GM19395 (cell line): Measurements from ENCODE around the gene CDH4.
"Not testable (repeated sequence)": the region's sequence is repeated elsewhere in the genome, so short reads cannot be mapped to it uniquely, and the experiment has no call there.

Experiments
- ATAC-seq: cut with Tn5 transposase; IDR thresholded peaks from one replicate; pipeline ENCODE4 v1.9.1; 2021; ENCODE audit warnings: mild to moderate bottlenecking, moderate library complexity; ENCODE audit not compliant: unreplicated experiment

Gene CDH4

DNA sequence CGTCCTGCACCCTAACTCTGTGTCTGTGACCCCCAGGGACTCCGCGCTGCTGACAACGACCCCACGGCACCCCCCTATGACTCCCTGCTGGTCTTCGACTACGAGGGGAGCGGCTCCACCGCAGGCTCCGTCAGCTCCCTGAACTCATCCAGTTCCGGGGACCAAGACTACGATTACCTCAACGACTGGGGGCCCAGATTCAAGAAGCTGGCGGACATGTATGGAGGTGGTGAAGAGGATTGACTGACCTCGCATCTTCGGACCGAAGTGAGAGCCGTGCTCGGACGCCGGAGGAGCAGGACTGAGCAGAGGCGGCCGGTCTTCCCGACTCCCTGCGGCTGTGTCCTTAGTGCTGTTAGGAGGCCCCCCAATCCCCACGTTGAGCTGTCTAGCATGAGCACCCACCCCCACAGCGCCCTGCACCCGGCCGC, 684.7 kb downstream of the CDH4 start:
- ATAC-seq = no peak

GRCh38 chr20:61937146-61937962, 685.3 kb downstream of the CDH4 start:
- ATAC-seq = no peak

- no peak for ATAC-seq
Observed at GRCh38 chr20:61937963-61938838, 686.1 kb downstream of the CDH4 start.

GRCh38 chr20:61938839-61939690, 687.0 kb downstream of the CDH4 start:
- no peak for ATAC-seq

DNA sequence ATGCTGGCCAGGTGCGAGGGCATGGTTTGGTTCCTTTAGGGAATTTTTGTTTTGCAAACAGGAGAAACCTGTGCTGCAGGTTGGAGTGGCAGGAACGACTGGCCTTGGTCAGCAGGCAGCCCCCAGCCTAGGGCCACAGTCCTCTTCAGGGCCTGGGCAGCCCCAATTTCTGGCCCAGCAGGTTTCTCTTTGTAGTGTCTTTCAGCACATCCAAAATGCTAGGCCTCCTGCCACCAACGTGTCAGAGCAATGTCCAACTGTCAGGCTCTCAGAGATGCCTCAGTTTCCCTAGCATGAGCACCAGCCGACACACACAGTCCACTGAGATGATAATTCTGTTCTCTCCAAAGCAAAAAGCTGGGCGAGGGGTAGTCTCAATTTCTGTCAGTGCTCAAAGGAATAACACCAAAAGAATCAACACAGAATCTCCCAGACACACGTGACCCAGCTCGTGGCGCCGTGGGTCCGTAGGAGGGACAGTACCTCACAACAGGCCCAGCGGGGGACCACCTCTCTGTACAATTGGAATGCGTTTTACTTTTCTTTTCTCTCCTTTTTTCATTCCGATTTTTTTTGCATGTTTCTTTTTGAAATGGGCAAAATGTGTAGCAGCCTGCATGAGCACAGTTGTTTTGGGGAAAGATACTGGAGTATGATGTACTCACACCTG, 687.8 kb downstream of the CDH4 start:
- no peak for ATAC-seq

- no peak for ATAC-seq
Observed at GRCh38 chr20:61940491-61940890, 688.4 kb downstream of the CDH4 start.

DNA sequence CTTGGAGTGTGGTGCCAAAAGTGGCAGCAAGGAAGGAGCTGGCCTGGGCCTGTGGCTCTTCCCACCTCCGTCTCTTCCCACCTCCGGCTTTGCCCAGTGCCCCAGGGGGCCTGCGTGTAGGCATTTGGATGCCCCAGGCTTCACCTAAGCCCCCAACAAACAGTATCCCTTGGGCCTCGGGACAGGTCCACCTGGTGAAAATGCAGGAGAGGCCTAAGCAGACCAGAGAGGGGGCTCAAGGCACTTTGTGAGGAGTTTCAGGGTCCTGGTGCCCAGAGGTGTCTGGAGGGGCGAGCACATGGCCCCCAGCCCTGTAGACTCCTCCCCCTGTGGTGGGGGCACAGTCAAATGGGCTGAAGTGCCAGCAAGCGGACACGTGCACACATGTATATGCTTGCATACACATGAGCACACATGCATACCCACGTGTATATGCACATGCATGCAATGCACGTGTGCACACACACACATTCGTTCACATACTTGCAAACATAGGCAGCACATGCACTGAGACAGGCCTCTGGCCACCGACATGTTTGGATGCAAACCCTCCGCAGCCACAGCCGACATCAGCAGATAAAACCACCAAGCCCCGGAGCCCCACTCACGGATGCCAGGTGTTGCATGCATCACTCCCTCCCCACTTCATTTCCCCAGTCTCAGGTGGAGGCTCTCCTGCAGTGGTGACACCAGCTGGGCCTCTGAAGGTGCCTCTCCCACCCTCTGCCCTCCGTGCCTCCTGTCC, 689.1 kb downstream of the CDH4 start:
- ATAC-seq = no peak

GRCh38 chr20:61941721-61942405, 689.8 kb downstream of the CDH4 start:
- ATAC-seq = no peak

GRCh38 chr20:61942526-61942925, 690.5 kb downstream of the CDH4 start:
- no peak for ATAC-seq

DNA sequence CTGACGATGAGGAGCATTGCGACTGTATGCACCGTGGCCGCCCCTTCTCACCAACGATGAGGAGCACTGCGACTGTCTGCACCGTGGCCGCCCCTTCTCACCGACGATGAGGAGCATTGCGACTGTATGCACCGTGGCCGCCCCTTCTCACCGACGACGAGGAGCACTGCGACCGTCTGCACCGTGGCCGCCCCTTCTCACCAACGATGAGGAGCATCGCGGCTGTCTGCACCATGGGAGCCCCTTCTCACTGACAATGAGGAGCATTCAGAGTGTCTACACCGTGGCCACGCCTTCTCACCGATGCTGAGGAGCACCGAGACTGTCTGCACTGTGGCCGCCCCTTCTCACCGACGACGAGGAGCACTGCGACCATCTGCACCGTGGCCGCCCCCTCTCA, 692.9 kb downstream of the CDH4 start:
- ATAC-seq = not testable (repeated sequence)

DNA sequence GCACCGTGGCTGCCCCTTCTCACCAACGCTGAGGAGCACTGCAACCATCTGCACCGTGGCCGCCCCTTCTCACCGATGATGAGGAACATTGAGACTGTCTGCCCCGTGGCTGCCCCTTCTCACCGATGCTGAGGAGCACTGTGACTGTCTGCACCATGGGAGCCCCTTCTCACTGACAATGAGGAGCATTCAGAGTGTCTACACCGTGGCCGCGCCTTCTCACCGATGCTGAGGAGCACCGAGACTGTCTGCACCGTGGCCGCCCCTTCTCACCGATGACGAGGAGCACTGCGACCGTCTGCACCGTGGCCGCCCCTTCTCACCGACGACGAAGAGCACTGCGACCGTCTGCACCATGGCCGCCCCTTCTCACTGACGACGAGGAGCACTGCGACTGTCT, 693.4 kb downstream of the CDH4 start:
- ATAC-seq = not testable (repeated sequence)

DNA sequence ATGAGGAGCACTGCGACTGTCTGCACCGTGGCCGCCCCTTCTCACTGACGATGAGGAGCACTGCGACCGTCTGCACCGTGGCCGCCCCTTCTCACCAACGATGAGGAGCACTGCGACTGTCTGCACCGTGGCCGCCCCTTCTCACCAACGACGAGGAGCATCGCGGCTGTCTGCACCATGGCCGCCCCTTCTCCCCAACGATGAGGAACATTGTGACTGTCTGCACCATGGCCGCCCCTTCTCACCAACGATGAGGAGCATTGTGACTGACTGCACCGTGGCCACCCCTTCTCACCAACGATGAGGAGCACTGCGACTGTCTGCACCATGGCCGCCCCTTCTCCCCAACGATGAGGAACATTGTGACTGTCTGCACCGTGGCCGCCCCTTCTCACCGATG, 696.0 kb downstream of the CDH4 start:
- ATAC-seq = not testable (repeated sequence)

DNA sequence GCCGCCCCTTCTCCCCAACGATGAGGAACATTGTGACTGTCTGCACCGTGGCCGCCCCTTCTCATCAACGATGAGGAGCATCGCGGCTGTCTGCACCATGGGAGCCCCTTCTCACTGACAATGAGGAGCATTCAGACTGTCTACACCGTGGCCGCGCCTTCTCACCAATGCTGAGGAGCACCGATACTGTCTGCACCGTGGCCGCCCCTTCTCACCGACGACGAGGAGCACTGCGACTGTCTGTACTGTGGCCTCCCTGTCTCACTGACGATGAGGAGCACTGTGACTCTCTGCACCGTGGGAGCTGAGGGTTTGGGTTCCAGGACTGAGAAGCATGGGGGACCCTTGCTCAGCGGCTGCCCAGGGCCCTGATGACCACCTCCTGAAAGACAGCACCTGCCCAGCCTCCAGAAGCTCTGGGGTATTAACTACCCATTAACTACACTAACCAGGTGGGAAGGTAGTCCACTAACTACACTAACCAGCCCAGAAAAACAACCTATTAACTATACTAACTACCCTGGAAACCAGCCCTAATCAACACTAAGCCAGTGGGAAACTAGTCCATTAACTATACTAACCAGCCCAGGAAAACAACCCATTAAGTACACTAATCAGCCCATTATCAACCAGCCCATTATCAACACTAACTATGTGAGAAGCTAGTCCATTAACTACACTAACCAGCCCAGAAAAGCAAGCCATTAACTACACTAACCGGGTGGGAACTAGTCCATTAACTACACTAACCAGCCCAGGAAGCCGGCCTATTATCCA, 696.7 kb downstream of the CDH4 start:
- ATAC-seq = no peak

DNA sequence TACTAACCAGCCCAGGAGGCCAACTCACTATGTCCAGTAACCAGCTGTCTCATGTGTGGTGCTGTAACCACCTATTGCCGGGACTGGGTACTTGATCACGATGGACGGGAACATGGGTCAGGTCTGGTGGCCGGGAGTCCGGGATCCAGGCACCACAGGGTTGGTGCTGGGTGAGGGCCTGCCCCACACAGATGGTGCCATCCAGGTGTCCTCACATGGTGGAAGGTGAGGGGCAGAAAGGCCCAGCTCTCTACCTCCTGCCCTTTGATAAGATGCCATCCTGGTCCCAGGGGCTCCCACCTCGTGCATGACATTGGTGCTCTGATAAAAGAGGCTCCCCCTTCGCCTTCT, 697.3 kb downstream of the CDH4 start:
- ATAC-seq = no peak

DNA sequence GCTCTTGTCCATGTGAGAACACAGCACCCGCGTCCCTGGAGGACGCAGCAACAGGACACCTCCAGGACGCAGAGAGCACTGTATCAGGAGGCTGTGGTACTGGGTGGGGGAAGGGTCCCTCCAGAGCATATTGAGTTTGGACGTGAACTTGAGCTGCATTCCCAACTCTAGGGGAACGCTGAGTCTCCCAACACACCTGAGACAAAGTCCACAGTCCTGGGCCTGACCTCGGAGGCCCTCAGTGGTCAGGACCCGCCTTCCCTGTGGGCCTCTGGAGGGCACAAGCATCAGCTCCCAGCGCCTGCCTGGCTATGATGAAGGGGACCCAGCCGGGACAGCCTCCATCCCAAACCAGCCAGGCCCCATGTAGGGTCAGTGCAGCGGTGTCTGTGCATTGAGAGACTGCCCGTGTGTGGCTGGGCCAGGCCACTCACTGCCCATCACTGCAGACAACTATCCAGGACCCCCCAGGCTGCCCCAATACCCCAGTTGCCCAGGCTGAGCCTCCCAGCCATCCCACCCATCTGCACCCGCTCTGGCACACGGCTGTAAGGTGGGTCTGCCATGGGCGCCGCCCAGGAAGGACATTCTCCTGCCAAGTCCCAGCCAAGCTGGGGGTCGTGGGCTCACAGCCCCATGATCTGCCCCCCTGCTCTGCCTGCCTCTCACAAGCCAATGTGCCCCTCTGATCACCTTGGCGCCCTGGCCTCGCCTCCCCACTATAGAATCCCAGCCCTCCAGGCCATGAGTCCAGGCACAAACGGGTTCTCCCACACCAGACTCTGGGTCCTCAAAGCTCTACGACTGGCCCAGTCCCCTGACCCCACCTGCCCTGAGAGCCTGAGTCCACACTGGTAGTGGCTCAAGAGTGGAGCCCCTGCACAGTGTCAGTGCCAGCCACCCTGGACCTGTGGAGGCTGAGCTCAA, 697.9 kb downstream of the CDH4 start:
- ATAC-seq = no peak

DNA sequence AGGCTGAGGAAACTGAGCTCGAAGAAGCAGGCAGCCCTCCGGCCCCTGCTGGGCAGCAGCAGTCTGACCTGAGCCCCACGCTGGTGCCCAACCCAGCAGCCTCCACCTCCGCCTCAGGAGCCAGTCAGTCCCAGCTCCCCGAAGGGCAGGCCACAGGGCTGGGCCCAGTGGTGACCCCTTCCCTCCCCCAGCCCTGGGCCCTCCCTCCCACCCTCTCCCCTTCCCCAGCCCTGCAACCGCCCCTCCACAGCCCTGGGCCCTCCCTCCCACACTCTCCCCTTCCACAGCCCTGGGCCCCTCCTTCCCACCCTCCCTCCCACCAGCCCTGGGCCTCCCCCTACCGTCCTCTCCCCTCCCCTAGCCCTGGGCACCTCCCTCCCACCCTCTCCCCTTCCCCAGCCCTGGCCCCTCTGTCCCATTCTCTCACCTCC, 698.6 kb downstream of the CDH4 start:
- no peak for ATAC-seq
